NCI-H1436 treated with DMSO at 0.1 percent for 48 hours (cell line): ENCODE data around the gene SPRED3.
"Not testable (repeated sequence)": the region's sequence is repeated elsewhere in the genome, so short reads cannot be mapped to it uniquely, and the experiment has no call there.

Experiments used
- DNase-seq: peaks from one replicate; lab custom pipeline; 2025; lab: John Stamatoyannopoulos, UW

The SPRED3 gene

DNA sequence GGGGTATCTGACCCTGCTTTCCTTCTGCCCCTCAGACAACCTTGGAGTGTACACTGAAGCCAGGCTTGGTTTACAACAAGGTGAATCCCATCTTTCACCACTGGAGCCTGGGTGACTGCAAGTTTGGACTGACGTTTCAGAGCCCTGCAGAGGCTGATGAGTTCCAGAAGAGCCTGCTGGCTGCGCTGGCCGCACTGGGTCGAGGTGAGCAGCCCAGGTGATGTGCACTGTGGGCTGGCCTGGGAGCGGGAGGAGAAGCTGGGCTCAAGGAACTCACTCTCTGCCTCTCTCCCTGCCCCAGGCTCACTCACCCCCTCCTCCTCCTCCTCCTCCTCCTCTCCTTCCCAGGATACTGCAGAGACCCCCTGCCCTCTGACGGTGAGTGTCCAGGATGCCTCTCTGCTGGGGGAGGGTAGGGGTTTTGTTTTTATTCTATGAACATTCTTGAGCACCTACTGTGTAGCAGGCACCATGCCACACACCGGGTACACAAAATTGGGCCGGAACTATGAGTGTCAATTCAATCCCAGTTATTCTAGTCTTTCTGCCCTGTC is 3.5 kb downstream of the SPRED3 start:
- DNase-seq = no peak

DNA sequence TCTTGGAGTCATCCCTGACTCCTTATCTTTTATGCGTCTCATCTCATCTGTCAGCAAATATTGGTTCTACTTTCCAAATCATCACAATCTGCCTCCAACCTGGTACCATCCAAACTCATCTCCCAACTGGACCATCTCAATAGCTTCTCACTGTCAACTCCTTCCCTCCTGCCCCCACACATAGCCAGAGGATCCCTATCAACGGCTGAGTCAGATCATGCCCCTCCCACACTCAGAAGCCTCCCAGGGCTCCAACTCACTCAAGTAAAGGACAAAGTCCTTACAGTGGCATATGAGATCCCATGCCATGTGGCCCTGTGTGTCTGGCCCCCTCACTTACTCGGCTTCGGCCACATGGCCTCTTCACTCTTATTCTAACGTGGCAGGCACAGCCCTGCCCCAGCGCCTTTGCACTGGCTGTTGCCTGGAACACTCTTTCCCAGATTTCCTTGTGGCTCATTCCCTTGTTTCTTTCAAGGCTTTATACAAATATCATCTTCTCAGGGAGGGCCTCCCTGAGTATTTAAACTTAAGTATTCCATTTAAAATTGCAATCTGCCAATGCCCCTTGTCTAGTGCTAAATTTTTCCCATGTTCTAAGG is 4.3 kb downstream of the SPRED3 start:
- DNase-seq = no peak

- no peak for DNase-seq
Measured at GRCh38 chr19:38394488-38394887, 6.0 kb downstream of the SPRED3 start.

DNA sequence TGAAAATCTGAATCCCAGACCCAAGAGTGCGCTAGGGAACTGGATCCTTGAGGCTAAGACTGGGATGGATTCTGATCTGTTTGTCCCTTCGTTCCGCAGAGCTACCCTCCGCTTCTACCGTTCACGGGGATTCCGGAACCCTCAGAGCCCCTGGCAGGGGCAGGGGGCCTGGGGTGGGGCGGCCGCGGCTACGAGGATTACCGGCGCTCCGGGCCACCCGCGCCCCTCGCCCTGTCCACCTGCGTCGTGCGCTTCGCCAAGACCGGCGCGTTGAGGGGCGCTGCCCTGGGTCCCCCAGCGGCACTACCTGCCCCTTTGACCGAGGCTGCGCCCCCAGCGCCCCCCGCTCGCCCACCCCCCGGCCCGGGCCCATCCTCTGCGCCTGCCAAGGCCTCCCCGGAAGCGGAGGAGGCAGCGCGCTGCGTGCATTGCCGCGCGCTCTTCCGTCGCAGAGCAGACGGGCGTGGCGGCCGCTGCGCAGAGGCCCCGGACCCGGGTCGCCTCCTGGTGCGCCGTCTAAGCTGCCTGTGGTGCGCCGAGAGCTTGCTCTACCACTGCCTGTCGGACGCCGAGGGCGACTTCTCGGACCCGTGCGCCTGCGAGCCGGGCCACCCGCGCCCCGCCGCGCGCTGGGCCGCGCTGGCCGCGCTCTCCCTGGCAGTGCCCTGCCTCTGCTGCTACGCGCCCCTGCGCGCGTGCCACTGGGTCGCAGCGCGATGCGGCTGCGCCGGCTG is 7.1 kb downstream of the SPRED3 start:
- DNase-seq = no peak

DNA sequence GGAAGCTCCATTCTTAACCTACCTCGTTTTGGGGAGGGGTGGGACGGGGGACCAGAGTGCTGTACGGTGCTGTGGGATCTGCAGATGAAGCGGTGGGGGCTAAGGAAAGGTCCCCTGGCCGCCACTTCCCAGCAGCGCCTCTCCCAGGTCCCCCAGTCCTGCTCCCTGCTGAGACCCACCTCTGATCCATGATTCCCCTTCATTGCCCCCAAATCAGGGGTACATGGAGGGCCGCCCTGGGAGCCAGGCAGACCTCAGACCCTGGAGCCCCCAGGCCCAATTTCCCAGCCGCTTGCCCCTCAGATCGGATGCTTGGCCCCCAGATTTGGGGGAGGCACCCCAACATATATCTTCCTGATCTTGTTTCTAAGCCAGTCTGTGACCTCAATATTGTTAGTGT is 10.6 kb downstream of the SPRED3 start:
- no peak for DNase-seq

DNA sequence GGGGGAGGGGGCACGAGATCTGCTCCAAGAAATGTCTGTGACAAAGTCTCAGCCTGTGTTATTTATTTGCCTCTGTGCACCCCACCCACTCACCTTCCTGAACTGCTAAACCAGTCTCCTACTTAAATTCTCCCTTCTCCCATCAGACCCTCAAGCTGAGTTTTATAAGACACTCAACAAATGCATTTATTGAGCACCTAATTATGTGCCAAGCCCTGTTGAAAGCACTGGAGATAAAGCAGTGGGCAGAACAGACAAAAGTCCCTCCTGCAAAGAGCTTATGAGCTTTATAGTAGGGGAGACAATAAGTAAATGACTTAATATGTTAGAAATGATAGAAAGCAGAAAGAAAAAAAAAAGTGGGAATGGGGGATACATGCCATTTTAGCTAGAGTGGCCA is 11.0 kb downstream of the SPRED3 start:
- DNase-seq = no peak

DNA sequence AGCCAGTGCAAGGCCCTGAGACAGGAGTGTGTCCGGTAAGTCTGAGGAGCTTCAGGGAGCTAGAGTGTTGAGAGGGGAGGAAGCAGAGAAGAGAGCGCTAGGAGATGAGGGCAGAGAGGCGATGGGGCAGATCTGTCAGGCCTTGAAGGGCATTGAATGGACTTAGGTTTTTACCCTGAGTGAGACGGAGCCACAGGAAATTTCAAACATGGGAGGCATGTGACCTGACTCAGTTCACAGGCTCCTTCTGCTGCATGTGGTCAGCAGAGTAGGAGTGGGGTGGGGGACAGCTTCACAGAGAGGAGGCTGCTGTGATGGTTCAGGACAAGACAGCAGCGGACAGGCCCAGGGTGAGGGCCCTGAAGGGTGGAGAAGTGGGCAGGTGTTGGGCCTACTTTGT is 11.9 kb downstream of the SPRED3 start:
- DNase-seq = no peak

DNA sequence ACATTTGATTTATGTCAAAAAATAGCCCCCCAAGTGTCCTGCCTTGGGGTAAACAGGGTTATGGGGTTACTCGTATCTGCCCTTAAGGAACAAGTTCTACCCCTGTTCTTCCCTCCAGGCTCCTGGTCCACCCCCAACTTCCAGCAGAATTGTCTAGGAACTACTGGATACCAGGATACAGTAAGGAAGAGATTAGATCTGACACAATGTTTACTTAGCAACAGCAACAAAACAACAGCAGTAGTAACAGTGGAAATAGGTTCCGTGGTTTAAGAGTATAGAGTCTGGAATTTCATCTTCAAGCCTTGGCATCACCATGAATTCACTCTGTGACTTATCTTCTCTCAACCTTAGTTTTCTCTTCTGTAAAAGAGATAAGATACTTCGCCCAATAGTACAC is 12.7 kb downstream of the SPRED3 start:
- DNase-seq = no peak

- DNase-seq = no peak
Measured at GRCh38 chr19:38402623-38402966, 14.1 kb downstream of the SPRED3 start.

- DNase-seq = peak; percentile 71
Measured at GRCh38 chr19:38402967-38403674, 14.6 kb downstream of the SPRED3 start, which contains the start of gene FAM98C. FAM98C (plus strand) TSS chr19:38403093; CDS start chr19:38403154, 61 bp downstream.

- no peak for DNase-seq
Measured at GRCh38 chr19:38404858-38405257, 16.4 kb downstream of the SPRED3 start.

DNA sequence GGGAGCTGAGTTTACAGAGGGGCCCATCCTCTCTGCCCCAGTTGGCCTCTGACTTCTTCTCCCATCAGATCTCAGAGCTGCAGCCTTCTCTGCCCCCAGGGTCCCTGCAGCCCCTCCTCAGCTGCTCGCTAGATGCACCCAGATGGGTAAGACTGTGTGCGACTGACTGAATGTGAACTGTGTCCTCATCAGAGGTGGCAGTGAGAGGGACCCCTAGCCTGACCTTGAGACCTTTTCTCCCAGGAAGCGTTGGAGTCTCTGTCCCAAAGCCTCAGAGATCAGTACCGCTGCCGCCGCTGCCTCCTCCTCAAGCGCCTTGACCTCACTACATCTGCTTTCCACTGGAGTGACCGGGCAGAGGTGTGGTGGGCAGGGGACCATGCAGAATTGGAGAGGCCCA is 16.8 kb downstream of the SPRED3 start:
- no peak for DNase-seq

- DNase-seq = no peak
Measured at GRCh38 chr19:38409631-38410133, 21.2 kb downstream of the SPRED3 start.

DNA sequence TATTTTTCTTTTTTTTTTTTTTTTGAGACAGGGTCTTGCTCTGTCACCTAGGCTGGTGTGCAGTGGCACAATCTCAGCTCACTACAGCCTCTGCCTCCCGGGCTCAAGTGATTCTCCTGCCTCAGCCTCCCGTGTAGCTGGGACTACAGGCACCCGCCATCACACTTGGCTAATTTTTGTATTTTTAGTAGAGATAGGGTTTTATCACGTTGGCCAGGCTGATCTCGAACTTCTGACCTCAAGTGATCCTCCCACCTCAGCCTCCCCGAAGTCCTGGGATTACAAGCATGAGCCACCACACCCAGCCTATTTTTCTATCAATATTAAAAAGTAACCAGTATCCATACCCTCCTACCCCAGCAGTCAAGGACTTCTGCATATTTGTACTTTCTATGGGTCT is 21.9 kb downstream of the SPRED3 start:
- not testable (repeated sequence) for DNase-seq

DNA sequence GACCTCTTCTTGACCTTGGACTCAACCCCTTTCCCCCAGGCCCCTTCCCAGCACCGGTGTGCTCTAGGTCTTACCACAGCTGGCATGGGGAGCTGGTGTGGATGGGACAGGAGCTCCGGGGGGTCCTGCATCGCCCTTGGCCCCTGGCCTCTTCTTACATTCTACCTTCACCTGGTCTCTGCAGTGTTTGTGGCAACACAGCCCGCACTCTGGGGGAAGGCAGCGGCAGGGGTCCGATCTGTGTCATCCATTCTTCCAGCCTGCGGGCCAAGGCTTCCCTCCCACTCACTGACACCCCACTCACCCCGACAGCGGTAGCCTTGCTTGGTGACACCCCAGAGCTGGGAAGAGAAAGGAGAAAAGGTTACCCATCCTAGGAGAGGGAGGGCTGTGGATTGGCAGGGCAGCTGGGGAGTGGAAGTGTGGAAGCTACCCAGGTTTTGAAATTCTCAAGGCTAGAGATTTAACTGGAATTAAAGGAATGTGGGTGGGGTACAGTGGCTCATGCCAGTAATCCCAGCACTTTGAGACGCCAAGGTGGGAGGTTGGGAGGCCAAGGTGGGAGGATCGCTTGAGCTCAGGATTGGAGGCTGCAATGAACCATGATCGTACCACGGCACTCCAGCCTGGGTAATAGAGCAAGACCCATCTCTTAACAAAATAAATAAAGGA is 22.7 kb downstream of the SPRED3 start:
- no peak for DNase-seq

- DNase-seq = not testable (repeated sequence)
Measured at GRCh38 chr19:38411898-38412297, 23.4 kb downstream of the SPRED3 start.

DNA sequence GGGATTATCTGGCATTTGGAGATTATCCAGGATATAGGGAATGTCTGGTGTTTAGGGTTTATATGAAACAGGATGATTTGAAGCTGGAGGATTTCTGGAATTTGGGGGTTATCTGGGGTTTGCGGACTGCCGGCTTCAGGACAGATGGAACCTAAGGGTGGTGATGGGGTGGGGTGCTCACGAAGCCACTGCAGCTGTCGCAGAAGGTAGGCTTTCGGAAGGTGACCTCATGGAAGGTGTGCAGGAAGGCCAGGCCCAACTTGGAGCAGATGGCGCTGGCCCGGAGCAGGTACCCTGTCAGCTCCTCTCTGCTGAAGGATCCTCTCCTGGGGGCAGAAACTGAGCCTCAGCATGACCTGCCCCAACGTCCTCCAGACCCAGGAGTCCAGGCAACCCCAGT is 24.0 kb downstream of the SPRED3 start:
- DNase-seq = no peak

DNA sequence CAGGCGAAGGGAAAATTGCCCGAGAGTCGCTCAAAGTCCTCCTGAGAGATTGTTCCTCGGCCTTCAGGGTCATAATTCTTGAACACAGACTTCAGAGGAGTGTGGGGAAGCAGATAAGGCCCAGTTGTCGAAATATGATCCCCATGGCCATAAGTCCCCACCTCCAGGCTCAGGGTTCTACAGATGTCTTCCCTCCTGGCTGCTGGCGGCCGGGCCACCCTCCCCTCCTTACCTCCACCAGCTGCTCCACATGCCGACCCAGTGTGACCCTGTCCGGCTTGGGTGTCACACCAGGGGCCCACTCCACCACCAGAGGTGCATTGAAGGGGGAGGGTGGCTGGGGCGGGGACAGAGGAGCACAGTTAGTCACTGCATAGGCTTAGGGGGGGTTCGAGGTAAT is 24.5 kb downstream of the SPRED3 start:
- DNase-seq = no peak

DNA sequence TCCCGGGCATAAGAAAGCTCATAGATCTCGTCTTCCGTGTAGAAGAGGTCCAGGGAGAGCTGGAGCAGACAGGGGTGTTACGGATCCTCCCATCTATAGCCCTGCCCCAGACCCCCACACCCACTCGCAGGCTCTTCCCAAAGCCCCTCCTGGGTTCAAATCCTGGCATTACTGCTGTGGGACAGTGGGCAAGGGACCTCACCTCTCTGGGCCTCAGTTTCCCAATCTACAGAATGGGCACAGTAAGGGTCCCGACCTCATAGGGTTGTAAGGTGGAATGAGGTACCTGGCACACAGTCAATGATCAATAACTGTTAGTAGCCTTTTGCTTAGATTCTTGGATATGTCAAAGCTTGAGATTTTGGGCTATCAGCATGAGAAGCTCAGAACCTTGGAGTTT is 24.9 kb downstream of the SPRED3 start:
- no peak for DNase-seq

GRCh38 chr19:38417146-38417543 is 28.6 kb downstream of the SPRED3 start:
- DNase-seq = no peak

GRCh38 chr19:38417544-38418506 is 29.3 kb downstream of the SPRED3 start:
- DNase-seq = no peak
